ENCODE results near the gene CA9. TPM values are rescaled to one million over a fixed set of nuclear protein-coding genes. Genes with fewer than 3 reads are reported as not detected.
A peak's percentile ranks its signal among the peaks of the same experiment; 100 is the strongest.

The CA9 gene
- total and polyA plus RNA-seq, 2 donors from 2014 or later: 0.67 to 0.85 TPM

DNA sequence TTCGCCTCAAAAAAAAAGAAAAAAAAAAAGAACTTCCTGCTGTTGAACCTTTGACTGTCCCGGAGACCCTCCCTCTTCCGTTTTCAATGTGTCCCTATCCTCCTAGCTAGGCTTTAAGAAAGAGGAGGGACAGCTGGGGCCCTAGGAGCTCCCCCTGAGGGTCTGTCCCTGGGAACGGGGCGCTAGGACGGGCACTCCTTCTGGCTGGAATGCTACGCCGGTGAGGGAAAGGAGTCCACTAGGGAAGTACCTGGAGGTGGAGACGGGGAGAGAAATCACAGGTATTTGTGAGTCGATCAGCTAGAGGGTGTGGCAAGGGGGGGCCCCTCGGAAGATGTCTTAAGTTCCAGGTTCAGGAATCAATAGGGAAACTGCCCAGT, 27.6 kb upstream of the CA9 start:
- Histone ChIP-seq H3K9me3 (ENCODE audit: control insufficient read depth in 2 of 3, insufficient read depth in 1 of 3, low read length in 3 of 3) (no peaks in the 10 kb centered on the region), H3K27me3 (ENCODE audit: control insufficient read depth, insufficient read depth, low read length) (no peaks in the 10 kb centered on the region), H3K27ac (ENCODE audit: low read depth in 2 of 2, low read length in 2 of 2) (peak overlapping the region; percentile 88), H3K4me1 (ENCODE audit: control insufficient read depth in 2 of 3, insufficient read depth in 2 of 3, low read depth in 1 of 3, low read length in 3 of 3) (peaks cover 0 to 3% (median 0%) of the 10 kb centered on the region in 3 donors), H3K4me3 (ENCODE audit: low read length in 3 of 3) (peak overlapping the region; percentile 74 to 97 (median 84)), H3K9ac (ENCODE audit: low read length in 3 of 3) (peak overlapping the region; percentile 38 to 83 (median 68)), H3K36me3 (ENCODE audit: control insufficient read depth in 2 of 3, insufficient read depth in 3 of 3, low read length in 3 of 3) (no peaks in the 10 kb centered on the region)
- intact Hi-C loops (cut with DNase I): no loop called here
- DNase-seq (peak in 4 of 5 donors; percentile 71 to 89 (median 86)), FAIRE-seq (no peak)
- TF ChIP-seq, protein P1, sequence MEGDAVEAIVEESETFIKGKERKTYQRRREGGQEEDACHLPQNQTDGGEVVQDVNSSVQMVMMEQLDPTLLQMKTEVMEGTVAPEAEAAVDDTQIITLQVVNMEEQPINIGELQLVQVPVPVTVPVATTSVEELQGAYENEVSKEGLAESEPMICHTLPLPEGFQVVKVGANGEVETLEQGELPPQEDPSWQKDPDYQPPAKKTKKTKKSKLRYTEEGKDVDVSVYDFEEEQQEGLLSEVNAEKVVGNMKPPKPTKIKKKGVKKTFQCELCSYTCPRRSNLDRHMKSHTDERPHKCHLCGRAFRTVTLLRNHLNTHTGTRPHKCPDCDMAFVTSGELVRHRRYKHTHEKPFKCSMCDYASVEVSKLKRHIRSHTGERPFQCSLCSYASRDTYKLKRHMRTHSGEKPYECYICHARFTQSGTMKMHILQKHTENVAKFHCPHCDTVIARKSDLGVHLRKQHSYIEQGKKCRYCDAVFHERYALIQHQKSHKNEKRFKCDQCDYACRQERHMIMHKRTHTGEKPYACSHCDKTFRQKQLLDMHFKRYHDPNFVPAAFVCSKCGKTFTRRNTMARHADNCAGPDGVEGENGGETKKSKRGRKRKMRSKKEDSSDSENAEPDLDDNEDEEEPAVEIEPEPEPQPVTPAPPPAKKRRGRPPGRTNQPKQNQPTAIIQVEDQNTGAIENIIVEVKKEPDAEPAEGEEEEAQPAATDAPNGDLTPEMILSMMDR (IDR thresholded peaks at IDR 0.05; ENCODE audit: borderline replicate concordance, extremely low read depth, insufficient read depth): no peak

GRCh38 chr9:35646533-35647265, 27.0 kb upstream of the CA9 start:
- Histone ChIP-seq H3K27me3 (ENCODE audit: control insufficient read depth, insufficient read depth, low read length) (no peaks in the 10 kb centered on the region), H3K4me1 (ENCODE audit: control insufficient read depth in 2 of 3, insufficient read depth in 2 of 3, low read depth in 1 of 3, low read length in 3 of 3) (peaks cover 0 to 3% (median 0%) of the 10 kb centered on the region in 3 donors), H3K4me3 (ENCODE audit: low read length in 3 of 3) (peak overlapping the region; percentile 74 to 97 (median 84)), H3K9me3 (ENCODE audit: control insufficient read depth in 2 of 3, insufficient read depth in 1 of 3, low read length in 3 of 3) (no peaks in the 10 kb centered on the region), H3K36me3 (ENCODE audit: control insufficient read depth in 2 of 3, insufficient read depth in 3 of 3, low read length in 3 of 3) (no peaks in the 10 kb centered on the region), H3K9ac (ENCODE audit: low read length in 3 of 3) (peak overlapping the region; percentile 47 to 83 (median 68)), H3K27ac (ENCODE audit: low read depth in 2 of 2, low read length in 2 of 2) (peak overlapping the region; percentile 88)
- intact Hi-C loops (cut with DNase I): no loop called here
- FAIRE-seq (no peak), DNase-seq (peak; percentile 95 to 98 (median 97))
- TF ChIP-seq, protein P1 (IDR thresholded peaks at IDR 0.05; ENCODE audit: borderline replicate concordance, extremely low read depth, insufficient read depth): peak; percentile 98

GRCh38 chr9:35649431-35650340, 24.0 kb upstream of the CA9 start:
- Histone ChIP-seq H3K27ac (ENCODE audit: low read depth in 2 of 2, low read length in 2 of 2) (no peak overlapping the region), H3K9ac (ENCODE audit: low read length in 3 of 3) (no peak overlapping the region), H3K4me3 (ENCODE audit: low read length in 3 of 3) (no peak overlapping the region), H3K27me3 (ENCODE audit: control insufficient read depth, insufficient read depth, low read length) (no peaks in the 10 kb centered on the region), H3K4me1 (ENCODE audit: control insufficient read depth in 2 of 3, insufficient read depth in 2 of 3, low read depth in 1 of 3, low read length in 3 of 3) (peaks cover 0 to 3% (median 0%) of the 10 kb centered on the region in 3 donors), H3K36me3 (ENCODE audit: control insufficient read depth in 2 of 3, insufficient read depth in 3 of 3, low read length in 3 of 3) (no peaks in the 10 kb centered on the region), H3K9me3 (ENCODE audit: control insufficient read depth in 2 of 3, insufficient read depth in 1 of 3, low read length in 3 of 3) (no peaks in the 10 kb centered on the region)
- TF ChIP-seq, protein P1 (IDR thresholded peaks at IDR 0.05; ENCODE audit: borderline replicate concordance, extremely low read depth, insufficient read depth): no peak
- intact Hi-C loops (cut with DNase I): no loop called here
- DNase-seq (peak in 1 of 5 donors; percentile 80), FAIRE-seq (no peak)

All from kidney (tissue), 14 donors.